Adipocyte (in vitro differentiated cells): ENCODE results near the gene SMG9.
"Not testable (repeated sequence)": the region's sequence is repeated elsewhere in the genome, so short reads cannot be mapped to it uniquely, and the experiment has no call there.

Experiments
- DNase-seq: peaks from one replicate; pipeline ENCODE4 v3.0.0-alpha.2; 2015; ENCODE audit warnings: low read depth
- H3K27me3 ChIP-seq: replicated peaks from 2 replicates; pipeline ENCODE4 v1.7.0; 2013; ENCODE audit warnings: mild to moderate bottlenecking, low read length, moderate library complexity; ENCODE audit not compliant: control insufficient read depth, insufficient read depth
- H3K36me3 ChIP-seq: 2 replicates; pipeline ENCODE4 v1.7.0; 2013; ENCODE audit warnings: low read length, mild to moderate bottlenecking, moderate library complexity; ENCODE audit not compliant: control insufficient read depth, insufficient read depth, severe bottlenecking
- H3K4me1 ChIP-seq: 2 replicates; pipeline ENCODE4 v1.7.0; 2013; ENCODE audit warnings: mild to moderate bottlenecking, low read length, moderate library complexity; ENCODE audit not compliant: control insufficient read depth, insufficient read depth
- H3K4me3 ChIP-seq: 2 replicates; pipeline ENCODE4 v1.7.0; 2013; ENCODE audit warnings: mild to moderate bottlenecking, low read length, moderate library complexity
- H3K9ac ChIP-seq: 2 replicates; pipeline ENCODE4 v1.7.0; 2013; ENCODE audit warnings: mild to moderate bottlenecking, low read length, moderate library complexity
- H3K9me3 ChIP-seq: 2 replicates; pipeline ENCODE4 v1.7.0; 2013; ENCODE audit warnings: mild to moderate bottlenecking, low read length, moderate library complexity; ENCODE audit not compliant: control insufficient read depth

Gene SMG9

DNA sequence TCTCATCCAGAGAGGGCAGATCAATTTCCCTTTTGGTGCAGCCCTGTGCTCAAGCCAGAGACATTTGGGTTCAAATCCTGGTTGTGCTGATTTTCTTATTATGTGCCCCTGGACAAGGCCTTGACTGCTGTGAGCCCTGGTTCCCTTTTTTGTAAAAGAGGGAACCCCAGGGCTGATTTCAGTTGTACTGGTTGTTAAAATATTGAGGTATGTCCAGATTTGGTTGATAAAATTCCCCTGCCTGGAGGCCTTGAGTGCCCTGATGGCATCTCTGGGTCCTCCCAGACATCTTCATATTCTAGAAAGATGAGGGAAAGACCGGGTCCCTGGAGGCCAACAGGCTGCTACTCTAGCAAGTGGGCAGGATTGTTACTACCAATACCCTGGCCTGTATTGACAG lies 70.4 kb downstream of the SMG9 start:
- no peak overlapping the region for H3K9ac ChIP-seq
- no peaks in the 10 kb centered on the region for H3K36me3 ChIP-seq
- no peaks in the 10 kb centered on the region for H3K9me3 ChIP-seq
- H3K4me1 ChIP-seq, result peaks cover 14% of the 10 kb centered on the region
- H3K4me3 ChIP-seq, result no peak overlapping the region
- no peaks in the 10 kb centered on the region for H3K27me3 ChIP-seq
- DNase-seq, result no peak

DNA sequence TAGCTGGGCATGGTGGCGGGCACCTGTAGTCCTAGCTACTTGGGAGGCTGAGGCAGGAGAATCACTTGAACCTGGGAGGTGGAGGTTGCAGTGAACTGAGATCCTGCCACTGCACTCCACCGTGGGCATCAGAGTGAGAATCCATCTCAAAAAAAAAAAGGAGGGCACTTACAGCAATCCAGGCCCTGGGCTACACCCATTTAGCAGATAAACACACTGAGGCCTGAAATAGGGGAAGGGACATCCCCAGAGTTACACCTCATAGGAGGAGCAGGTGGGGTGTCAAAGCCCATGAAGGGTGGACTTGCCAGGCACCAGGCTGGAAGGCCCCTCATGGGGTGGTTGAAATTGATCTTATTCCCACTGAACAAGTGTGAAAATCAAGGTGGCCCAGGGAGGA lies 70.9 kb downstream of the SMG9 start:
- no peaks in the 10 kb centered on the region for H3K36me3 ChIP-seq
- no peak overlapping the region for H3K9ac ChIP-seq
- H3K9me3 ChIP-seq, result no peaks in the 10 kb centered on the region
- no peak for DNase-seq
- no peaks in the 10 kb centered on the region for H3K27me3 ChIP-seq
- peaks cover 14% of the 10 kb centered on the region for H3K4me1 ChIP-seq
- H3K4me3 ChIP-seq, result no peak overlapping the region

DNA sequence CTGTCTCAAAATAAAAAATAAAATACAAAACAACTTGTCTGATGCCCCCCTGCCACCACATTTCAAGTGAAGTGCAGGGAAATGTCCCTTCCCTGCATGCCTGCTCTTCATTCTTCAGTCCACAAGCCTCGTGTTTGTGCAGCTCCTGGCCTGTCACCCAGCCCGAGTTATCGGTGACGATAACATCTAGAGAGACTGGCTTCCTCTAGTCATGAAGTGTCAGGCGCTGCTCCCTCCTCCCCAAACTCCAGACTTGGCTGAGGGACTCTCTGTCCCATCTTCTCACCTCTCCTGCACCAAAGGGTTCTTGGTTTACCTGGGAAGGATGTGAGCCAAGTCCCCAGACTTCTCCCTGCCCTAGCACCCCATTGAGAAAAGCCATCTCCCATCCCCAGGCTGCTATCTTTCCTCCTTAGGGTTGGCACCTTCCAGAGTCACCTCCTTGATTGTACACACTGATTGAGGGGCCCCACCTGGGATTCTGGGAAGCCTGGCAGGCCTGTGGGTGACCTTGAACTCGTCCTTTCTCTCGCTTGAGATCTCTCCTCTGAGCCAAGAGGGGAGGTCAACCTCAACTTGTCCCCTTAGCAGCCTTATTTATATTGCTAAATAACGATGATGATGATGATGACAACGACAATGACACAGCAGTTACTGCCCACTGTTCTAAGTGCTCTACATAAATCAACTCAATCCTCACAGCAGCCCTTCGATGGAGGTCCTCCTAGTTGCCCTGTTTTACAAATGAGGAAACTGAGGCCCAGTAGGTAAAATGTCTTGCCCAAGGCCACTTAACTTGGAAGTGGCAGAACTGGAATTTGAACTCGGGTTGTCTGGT lies 71.7 kb downstream of the SMG9 start:
- no peaks in the 10 kb centered on the region for H3K9me3 ChIP-seq
- H3K27me3 ChIP-seq, result no peaks in the 10 kb centered on the region
- no peaks in the 10 kb centered on the region for H3K36me3 ChIP-seq
- no peak overlapping the region for H3K4me3 ChIP-seq
- peaks cover 13% of the 10 kb centered on the region for H3K4me1 ChIP-seq
- no peak for DNase-seq
- H3K9ac ChIP-seq, result no peak overlapping the region

DNA sequence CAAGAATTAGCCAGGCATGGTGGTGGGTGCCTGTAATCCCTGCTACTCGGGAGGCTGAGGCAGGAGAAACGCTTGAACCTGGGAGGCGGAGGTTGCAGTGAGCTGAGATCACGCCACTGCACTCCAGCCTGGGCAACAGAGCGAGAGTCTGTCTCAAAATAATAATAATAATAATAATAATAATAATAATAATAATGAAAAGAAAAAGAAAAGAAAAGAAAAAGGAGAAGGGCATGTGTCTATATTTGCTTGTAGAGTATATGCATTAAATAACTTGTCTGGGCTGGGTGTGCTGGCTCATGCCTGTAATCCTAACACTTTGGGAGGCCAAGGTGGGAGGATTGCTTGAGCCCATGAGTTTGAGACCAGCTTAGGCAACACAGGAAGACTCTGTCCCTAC lies 72.5 kb downstream of the SMG9 start:
- H3K9ac ChIP-seq, H3K9me3 ChIP-seq, H3K36me3 ChIP-seq, H3K27me3 ChIP-seq, DNase-seq, H3K4me1 ChIP-seq, H3K4me3 ChIP-seq: not testable (repeated sequence)

DNA sequence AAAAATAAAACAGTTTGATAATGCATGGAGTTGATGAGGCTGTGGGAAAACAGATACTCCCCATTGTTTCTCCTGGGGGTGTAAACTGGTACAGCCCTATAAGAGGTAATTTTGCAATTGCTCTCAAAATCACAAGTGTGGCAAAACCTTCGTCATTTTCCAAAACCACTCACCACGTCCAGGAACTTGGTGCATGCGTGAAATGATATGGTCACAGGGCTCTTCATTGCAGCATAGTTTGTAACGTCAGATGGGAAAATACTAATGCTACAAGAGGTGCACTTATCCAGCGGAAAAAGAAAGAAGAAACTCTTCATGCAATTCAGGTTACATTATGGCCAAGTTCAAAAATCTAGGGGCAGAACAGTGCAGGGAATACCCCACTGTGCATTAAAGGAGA lies 72.9 kb downstream of the SMG9 start:
- no peaks in the 10 kb centered on the region for H3K9me3 ChIP-seq
- peaks cover under 1% of the 10 kb centered on the region for H3K4me1 ChIP-seq
- H3K9ac ChIP-seq, result no peak overlapping the region
- no peak overlapping the region for H3K4me3 ChIP-seq
- no peak for DNase-seq
- no peaks in the 10 kb centered on the region for H3K27me3 ChIP-seq
- no peaks in the 10 kb centered on the region for H3K36me3 ChIP-seq

DNA sequence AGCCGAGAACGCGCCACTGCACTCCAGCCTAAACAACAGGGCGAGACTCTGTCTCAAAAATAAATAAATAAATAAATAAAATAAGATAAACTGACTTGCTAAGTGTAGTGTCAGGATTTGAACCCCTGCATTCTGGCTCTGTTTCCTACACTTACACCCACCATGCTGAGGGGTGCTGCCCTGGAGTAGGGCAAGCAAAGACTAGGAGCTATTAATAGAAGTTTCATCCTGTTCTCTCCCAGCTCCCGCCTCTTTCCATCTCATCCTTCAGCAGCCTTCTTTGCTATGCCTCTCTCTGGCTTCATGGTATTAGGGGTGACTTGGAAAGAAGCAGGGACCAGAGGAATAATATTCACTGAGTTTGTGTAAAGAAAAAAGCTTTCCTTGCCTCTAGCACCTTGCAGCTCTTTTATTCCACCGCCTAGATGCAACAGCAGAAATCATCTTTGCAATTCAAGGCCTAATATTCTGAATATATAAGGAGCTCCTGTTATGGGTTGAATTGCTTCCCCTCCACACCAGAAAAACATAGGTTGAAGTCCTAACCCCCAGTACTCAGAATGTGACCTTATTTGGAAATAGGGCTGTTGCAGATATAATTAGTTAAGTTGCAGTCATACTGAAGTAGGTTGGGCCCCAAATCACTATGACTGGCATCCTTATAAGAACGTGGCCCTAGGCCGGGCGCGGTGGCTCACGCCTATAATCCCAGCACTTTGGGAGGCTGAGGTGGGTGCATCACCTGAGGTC lies 76.1 kb downstream of the SMG9 start:
- peaks cover 15% of the 10 kb centered on the region for H3K4me1 ChIP-seq
- H3K9ac ChIP-seq, result no peak overlapping the region
- H3K27me3 ChIP-seq, result no peaks in the 10 kb centered on the region
- H3K4me3 ChIP-seq, result no peak overlapping the region
- H3K9me3 ChIP-seq, result no peaks in the 10 kb centered on the region
- H3K36me3 ChIP-seq, result no peaks in the 10 kb centered on the region
- no peak for DNase-seq
